Jurkat, Clone E6-1 (cell line): ENCODE measurements around the gene ATOH1.

ENCODE experiments used
- DNase-seq: peaks from one replicate; pipeline ENCODE4 v3.0.0-alpha.2; 2011; ENCODE audit warnings: low read depth, low spot score
- H3K4me3 ChIP-seq: 2 replicates; pipeline ENCODE4 v1.5.1; 2011; ENCODE audit warnings: mild to moderate bottlenecking, low read length, control low read depth, moderate library complexity

The ATOH1 gene

DNA sequence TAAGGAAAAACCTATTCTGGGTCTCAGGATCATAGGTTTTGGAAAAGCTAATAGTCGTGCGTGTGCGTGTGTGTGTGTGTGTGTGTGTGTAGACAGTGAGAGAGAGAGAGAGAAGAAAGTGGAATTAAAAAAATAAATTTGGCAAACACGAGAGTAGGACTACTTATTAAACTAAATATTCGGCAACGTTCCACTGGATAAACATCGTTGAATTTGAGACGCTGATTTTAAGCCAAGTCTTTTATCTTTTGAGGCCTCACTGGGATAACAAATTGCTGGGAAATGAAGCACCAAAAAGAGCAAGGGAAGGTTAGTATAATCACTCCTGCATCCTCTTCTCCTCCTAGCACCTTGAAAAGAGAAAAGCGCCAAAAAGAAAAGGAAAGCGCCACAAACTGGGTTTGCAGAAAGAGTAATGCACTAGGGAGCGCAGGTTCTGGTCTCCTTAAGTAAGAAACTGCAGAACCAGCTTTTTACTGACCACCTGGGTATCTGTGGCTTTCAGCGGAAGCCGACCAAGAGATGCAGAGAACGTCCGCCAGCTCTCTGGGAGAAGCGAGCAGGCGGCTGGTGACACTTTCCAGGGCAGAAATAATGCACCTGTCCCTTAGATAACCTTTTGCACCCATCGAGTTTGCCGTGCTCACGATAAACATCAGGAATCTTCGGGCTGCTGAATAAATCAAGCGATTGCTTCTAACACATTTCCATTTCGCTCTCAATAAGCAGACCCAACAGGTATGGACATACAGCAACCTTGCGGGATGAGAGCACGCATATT is 3.4 kb downstream of the ATOH1 start:
- no peak overlapping the region for H3K4me3 ChIP-seq
- DNase-seq = no peak

DNA sequence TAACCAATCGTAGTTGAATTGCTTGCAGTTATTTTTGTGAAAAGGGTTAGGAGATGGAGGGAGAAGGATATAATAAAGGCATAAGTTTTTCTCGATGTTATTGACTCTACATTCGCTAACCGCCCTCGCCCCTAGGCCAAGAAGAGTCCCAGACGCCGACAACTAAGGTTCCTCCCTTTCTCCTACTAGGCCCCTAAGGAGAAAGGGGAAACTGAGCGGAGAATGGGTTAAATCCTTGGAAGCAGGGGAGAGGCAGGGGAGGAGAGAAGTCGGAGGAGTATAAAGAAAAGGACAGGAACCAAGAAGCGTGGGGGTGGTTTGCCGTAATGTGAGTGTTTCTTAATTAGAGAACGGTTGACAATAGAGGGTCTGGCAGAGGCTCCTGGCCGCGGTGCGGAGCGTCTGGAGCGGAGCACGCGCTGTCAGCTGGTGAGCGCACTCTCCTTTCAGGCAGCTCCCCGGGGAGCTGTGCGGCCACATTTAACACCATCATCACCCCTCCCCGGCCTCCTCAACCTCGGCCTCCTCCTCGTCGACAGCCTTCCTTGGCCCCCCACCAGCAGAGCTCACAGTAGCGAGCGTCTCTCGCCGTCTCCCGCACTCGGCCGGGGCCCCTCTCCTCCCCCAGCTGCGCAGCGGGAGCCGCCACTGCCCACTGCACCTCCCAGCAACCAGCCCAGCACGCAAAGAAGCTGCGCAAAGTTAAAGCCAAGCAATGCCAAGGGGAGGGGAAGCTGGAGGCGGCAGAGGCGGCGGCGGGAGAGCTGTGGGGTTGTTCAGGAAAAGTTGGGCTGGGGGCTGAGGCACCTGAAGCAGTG is 5.9 kb downstream of the ATOH1 start:
- H3K4me3 ChIP-seq = no peak overlapping the region
- DNase-seq = no peak

DNA sequence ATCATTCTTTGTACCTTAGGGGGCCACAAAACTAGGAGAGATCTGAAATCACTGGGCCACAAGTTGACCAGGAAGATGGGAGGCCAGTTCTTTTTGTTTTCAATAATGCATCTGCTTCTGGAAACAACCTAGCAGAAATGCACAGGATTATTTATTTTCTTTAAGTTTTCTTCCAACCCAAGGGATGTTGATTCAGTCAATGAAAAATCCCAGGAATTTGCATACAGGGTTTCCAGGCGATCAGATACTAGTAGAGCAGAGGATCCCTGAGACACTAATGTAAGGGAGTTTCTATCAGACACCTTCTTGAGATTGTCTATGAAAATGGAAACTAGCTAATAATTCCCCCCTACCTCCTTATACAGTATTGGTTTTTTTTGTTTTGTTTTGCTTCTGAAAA is 7.4 kb downstream of the ATOH1 start:
- DNase-seq = no peak
- no peak overlapping the region for H3K4me3 ChIP-seq

GRCh38 chr4:93839704-93840103 is 11.2 kb downstream of the ATOH1 start:
- no peak for DNase-seq
- no peak overlapping the region for H3K4me3 ChIP-seq

DNA sequence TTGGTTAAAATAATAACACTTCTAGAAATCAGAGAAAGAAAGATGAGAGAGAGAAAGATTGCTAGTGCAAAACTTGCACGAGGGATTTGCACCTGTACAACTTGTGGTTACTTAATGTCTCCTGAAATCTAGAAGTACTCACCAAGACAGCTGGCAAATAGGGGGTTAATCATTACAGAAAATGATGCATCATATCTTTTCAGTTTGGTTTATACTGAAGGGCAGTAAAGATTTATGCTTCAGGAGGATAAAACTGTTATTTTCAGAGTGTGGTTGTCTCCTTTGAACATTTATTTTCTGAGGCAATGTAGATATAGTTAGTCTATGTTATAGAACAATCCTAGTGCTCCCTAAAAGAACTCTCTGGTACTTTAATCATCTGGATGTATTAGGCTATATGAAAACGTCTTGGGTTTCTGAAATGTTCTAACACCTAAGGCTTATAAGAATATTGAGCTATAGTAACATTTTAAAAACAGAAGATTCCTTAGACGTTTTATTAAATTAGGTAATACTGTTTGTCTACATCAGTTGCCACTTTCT is 13.3 kb downstream of the ATOH1 start:
- no peak for DNase-seq
- no peak overlapping the region for H3K4me3 ChIP-seq

DNA sequence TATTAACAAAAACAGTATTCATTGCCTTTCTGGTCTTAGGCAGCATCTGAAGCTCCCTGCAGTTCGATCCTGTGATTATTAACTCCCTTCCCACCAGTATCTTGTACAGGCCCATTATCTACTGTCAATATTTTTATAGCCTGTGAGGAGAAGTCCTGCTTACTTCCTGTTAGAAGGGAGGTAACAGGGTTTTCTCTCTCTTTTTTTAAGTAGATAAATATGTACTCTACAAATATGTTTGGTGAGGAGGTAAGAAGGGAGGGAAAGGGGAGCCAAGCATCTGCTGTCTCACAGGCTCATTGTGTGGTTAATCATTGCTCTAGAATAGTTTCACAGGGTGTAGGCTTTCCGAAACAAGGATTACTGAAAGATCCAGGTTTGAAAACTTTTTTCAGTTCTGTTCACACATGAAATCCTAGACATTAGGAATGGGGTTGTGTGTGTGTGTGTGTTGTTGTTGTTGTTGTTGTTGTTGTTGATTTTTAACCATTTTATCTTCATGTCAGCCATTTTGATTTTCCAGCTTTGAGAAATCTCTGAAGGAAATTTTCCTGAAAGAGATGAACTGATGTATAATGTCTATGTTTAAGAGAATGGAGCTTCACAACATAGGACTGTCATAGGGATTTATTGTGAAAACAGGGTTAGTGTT is 14.2 kb downstream of the ATOH1 start:
- DNase-seq = no peak
- H3K4me3 ChIP-seq = no peak overlapping the region

DNA sequence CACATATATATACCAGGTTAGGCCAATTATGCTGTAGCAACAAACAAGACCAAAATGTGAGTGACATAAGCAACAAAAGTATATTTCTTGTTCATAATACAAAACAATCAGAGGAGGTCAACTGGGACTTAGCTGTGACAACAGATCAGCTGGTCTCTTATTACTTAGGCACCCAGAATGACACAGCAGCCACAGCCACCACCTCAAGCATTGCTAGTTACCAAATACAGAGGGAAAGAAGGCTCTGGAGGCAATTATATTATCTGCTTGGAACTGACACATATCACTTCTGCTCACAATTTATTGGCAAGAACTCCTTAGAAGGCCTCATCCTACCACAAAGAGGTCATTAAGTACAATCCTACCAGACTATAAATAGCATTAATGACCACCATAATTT is 15.2 kb downstream of the ATOH1 start:
- no peak for DNase-seq
- no peak overlapping the region for H3K4me3 ChIP-seq

GRCh38 chr4:93852680-93853079 is 24.1 kb downstream of the ATOH1 start:
- H3K4me3 ChIP-seq = no peak overlapping the region
- DNase-seq = no peak

- DNase-seq = no peak
- H3K4me3 ChIP-seq = no peak overlapping the region
These were observed 27.4 kb downstream of the ATOH1 start for GRCh38 chr4:93855926-93856325.

DNA sequence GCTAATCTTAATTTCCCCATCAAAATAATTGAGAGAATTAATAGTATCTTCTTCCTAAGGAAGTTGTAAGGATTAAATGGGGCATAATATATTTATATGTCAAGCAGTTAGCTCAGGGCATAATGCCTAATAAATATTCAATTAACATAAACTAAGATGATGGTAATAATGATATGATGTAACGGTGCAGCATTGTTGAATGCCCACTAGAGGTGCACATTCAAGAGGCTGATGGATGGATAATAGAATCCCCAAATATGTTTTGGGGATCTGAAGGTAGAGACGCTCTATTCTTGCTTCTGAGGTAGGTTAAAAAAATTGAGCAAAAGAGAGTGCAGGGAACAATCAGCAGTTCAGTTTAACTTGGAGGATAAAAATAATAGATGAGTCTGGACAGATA is 37.1 kb downstream of the ATOH1 start:
- no peak overlapping the region for H3K4me3 ChIP-seq
- DNase-seq = no peak

- DNase-seq = no peak
- H3K4me3 ChIP-seq = no peak overlapping the region
These were observed 39.0 kb downstream of the ATOH1 start for GRCh38 chr4:93867416-93868001.

DNA sequence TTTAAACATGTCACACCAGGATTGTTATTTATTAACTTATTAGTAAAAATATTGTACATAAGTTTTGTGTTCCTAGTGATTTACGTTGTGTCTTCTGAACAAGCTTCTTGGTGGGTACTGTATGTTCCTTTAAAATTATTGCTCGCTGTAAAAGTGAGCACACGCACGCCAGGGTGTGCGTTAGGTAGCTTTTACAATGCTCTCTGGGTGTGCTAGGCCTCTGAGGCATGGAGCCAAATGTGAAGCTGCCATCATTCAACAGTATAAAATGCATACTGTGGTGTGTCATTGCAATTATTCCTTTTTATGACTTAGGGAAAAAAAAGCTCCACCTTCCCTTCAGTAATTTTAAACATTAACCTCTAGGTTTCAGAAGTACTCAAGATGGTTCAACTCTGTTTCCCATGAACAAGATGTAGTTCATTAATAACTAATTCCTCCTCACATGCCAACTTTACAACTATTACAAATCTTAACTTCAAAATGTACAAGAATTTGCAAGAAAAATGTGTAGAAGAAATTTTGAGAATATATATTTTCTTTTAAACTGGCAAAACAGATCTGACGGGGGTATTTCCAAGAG is 42.4 kb downstream of the ATOH1 start:
- H3K4me3 ChIP-seq = no peak overlapping the region
- no peak for DNase-seq

DNA sequence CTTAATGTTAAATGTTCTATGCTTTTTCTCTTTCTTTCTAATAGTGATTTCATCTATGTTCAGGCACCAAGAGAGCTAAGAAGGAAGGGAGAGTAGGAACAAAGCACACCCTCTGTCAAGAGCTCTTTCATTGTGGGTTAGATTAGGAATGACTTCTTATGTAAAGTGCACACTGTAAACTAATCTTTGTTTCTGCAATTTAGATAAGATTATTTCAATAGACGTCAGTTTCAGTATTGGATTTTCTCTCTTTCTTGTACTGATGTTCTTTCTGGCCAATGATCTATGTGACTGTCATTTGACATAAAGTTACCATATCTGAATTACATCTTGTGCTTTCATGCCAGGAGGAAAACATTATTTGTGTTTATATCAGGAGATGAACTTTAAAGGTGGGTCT is 48.2 kb downstream of the ATOH1 start:
- no peak overlapping the region for H3K4me3 ChIP-seq
- DNase-seq = no peak

- no peak overlapping the region for H3K4me3 ChIP-seq
- DNase-seq = no peak
These were observed 50.0 kb downstream of the ATOH1 start for GRCh38 chr4:93878566-93878965.

- H3K4me3 ChIP-seq = no peak overlapping the region
- no peak for DNase-seq
These were observed 51.4 kb downstream of the ATOH1 start for GRCh38 chr4:93879919-93880318.
